Measurements from ENCODE around the gene LGI1.

The LGI1 gene

DNA sequence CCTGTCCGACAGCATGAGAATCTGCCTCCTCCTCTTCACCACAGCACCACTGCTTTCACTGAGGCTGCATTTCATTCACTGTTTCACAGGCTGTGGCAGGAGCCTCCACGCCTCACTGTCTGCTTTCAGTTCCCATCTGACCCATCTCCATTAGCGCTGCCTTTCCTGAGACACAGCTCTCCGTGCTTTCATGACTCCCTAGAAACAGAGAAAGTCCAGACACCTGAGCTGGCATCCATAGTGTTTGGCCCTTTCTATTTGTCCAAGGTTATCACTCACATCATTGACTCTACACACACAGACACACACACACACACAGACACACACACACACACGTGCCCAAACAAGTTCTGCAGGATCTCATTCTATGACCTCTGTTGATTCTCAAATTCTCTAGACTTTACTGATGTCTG lies 5.2 kb downstream of the LGI1 start:
- H3F3A ChIP-seq (ENCODE audit: insufficient read depth), result no peaks in the 10 kb centered on the region
- H4K20me1 ChIP-seq (ENCODE audit: low read depth, low read length), result no peaks in the 10 kb centered on the region
- no peaks in the 10 kb centered on the region for H3K9me3 ChIP-seq (ENCODE audit: insufficient read depth, low read length)
- TF ChIP-seq, protein P1, sequence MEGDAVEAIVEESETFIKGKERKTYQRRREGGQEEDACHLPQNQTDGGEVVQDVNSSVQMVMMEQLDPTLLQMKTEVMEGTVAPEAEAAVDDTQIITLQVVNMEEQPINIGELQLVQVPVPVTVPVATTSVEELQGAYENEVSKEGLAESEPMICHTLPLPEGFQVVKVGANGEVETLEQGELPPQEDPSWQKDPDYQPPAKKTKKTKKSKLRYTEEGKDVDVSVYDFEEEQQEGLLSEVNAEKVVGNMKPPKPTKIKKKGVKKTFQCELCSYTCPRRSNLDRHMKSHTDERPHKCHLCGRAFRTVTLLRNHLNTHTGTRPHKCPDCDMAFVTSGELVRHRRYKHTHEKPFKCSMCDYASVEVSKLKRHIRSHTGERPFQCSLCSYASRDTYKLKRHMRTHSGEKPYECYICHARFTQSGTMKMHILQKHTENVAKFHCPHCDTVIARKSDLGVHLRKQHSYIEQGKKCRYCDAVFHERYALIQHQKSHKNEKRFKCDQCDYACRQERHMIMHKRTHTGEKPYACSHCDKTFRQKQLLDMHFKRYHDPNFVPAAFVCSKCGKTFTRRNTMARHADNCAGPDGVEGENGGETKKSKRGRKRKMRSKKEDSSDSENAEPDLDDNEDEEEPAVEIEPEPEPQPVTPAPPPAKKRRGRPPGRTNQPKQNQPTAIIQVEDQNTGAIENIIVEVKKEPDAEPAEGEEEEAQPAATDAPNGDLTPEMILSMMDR (IDR thresholded peaks at IDR 0.05; ENCODE audit: insufficient read depth, low read length, poor library complexity, severe bottlenecking), result no peak
- no peak for TF ChIP-seq EZH2phosphoT487 (conservative IDR thresholded peaks at IDR 0.05; ENCODE audit: low read length)
- no peaks in the 10 kb centered on the region for H3K27me3 ChIP-seq (ENCODE audit: low read length)
- H3K27ac ChIP-seq (ENCODE audit: low read depth, low read length), result no peak overlapping the region
- H3K36me3 ChIP-seq (ENCODE audit: low read length), result no peaks in the 10 kb centered on the region
- H3K79me2 ChIP-seq (ENCODE audit: insufficient read depth, low read length), result no peaks in the 10 kb centered on the region
- no peak overlapping the region for H2AFZ ChIP-seq (ENCODE audit: low read depth, low read length, severe bottlenecking)
- no peak overlapping the region for H3K9ac ChIP-seq (ENCODE audit: low read length)
- no peak overlapping the region for H3K4me2 ChIP-seq (ENCODE audit: low read depth, low read length, poor library complexity, severe bottlenecking)
- no peak overlapping the region for H3K4me3 ChIP-seq (ENCODE audit: insufficient read depth, low read length, poor library complexity, severe bottlenecking)
- H3K9me2 ChIP-seq (replicated peaks; ENCODE audit: insufficient read depth, low read length), result no peaks in the 10 kb centered on the region

DNA sequence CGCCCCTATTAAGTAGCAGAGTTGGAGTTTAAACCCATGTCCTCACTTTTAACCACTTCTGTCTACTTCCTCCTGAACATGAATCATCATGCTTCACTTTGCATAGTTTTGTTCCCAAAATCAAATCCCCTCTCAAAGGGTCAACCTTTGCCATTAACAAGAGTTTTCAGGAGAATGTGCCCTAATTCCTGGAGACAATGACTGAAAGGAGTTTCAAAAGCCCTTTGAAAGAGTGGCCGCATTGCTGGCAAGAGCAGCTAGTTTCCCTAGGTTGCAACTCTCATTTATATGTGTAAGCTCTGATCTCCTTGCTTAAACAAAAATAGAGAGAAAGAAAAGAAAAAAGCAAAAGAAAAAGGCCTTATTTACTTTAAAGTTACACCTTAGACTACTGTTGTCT lies 9.2 kb downstream of the LGI1 start:
- Histone ChIP-seq H3K36me3 (ENCODE audit: low read length) (no peaks in the 10 kb centered on the region), H3K79me2 (ENCODE audit: insufficient read depth, low read length) (no peaks in the 10 kb centered on the region), H3K4me3 (ENCODE audit: insufficient read depth, low read length, poor library complexity, severe bottlenecking) (no peak overlapping the region), H3K27me3 (ENCODE audit: low read length) (no peaks in the 10 kb centered on the region), H3K4me2 (ENCODE audit: low read depth, low read length, poor library complexity, severe bottlenecking) (no peak overlapping the region), H3K9ac (ENCODE audit: low read length) (no peak overlapping the region), H4K20me1 (ENCODE audit: low read depth, low read length) (no peaks in the 10 kb centered on the region), H3K9me2 (replicated peaks; ENCODE audit: insufficient read depth, low read length) (no peaks in the 10 kb centered on the region), H2AFZ (ENCODE audit: low read depth, low read length, severe bottlenecking) (no peak overlapping the region), H3K27ac (ENCODE audit: low read depth, low read length) (no peak overlapping the region), H3F3A (ENCODE audit: insufficient read depth) (no peaks in the 10 kb centered on the region), H3K9me3 (ENCODE audit: insufficient read depth, low read length) (no peaks in the 10 kb centered on the region)
- no peak for TF ChIP-seq EZH2phosphoT487 (conservative IDR thresholded peaks at IDR 0.05; ENCODE audit: low read length)
- TF ChIP-seq, protein P1 (IDR thresholded peaks at IDR 0.05; ENCODE audit: insufficient read depth, low read length, poor library complexity, severe bottlenecking), result no peak

DNA sequence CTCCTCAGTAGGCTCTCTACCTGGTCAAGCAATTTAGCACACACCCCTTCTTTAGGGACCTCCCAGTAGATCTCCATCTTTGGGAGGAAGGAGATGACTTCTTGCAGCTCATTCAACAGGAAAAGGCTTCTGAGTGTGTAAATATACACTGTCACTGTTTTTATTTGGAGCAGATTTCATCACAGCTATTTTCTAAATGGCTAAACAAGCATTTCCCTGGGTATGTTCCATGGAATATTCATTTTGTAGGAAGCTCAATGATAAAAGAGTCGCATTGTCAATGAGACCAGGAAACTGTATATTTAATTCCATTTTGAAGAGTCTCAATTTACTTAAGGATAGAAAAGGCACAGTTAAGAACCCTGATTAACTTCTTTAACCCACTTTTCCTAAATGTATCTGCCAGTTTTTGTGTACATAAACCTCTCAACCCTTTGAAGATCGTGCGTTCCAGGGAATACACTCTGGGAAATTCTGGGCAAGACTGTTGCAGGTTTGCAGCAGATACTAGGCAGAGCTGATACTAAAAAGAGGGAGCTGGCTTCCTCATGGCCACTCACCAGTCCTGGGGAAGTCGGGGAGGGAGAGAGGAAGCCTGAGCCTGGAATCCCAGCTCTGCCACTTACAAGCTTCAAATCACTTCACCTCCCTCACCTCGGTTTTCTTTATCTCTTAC lies 10.1 kb downstream of the LGI1 start:
- no peaks in the 10 kb centered on the region for H3K36me3 ChIP-seq (ENCODE audit: low read length)
- H3F3A ChIP-seq (ENCODE audit: insufficient read depth), result no peaks in the 10 kb centered on the region
- H3K4me2 ChIP-seq (ENCODE audit: low read depth, low read length, poor library complexity, severe bottlenecking), result no peak overlapping the region
- H3K27ac ChIP-seq (ENCODE audit: low read depth, low read length), result no peak overlapping the region
- no peaks in the 10 kb centered on the region for H3K79me2 ChIP-seq (ENCODE audit: insufficient read depth, low read length)
- TF ChIP-seq, protein P1 (IDR thresholded peaks at IDR 0.05; ENCODE audit: insufficient read depth, low read length, poor library complexity, severe bottlenecking), result no peak
- no peak for TF ChIP-seq EZH2phosphoT487 (conservative IDR thresholded peaks at IDR 0.05; ENCODE audit: low read length)
- H3K9ac ChIP-seq (ENCODE audit: low read length), result no peak overlapping the region
- H2AFZ ChIP-seq (ENCODE audit: low read depth, low read length, severe bottlenecking), result no peak overlapping the region
- no peaks in the 10 kb centered on the region for H3K9me3 ChIP-seq (ENCODE audit: insufficient read depth, low read length)
- no peaks in the 10 kb centered on the region for H3K9me2 ChIP-seq (replicated peaks; ENCODE audit: insufficient read depth, low read length)
- H3K27me3 ChIP-seq (ENCODE audit: low read length), result no peaks in the 10 kb centered on the region
- H4K20me1 ChIP-seq (ENCODE audit: low read depth, low read length), result no peaks in the 10 kb centered on the region
- H3K4me3 ChIP-seq (ENCODE audit: insufficient read depth, low read length, poor library complexity, severe bottlenecking), result no peak overlapping the region

Measured in SU-DHL-6 (cell line).